Measurements from ENCODE around the gene APEX2. TPM values are rescaled to one million over a fixed set of nuclear protein-coding genes. Genes with fewer than 3 reads are reported as not detected.

APEX2 gene
- total RNA-seq, 8 experiments from 2014 or later, result 2.8 to 24.8 (median 6.8) TPM

DNA sequence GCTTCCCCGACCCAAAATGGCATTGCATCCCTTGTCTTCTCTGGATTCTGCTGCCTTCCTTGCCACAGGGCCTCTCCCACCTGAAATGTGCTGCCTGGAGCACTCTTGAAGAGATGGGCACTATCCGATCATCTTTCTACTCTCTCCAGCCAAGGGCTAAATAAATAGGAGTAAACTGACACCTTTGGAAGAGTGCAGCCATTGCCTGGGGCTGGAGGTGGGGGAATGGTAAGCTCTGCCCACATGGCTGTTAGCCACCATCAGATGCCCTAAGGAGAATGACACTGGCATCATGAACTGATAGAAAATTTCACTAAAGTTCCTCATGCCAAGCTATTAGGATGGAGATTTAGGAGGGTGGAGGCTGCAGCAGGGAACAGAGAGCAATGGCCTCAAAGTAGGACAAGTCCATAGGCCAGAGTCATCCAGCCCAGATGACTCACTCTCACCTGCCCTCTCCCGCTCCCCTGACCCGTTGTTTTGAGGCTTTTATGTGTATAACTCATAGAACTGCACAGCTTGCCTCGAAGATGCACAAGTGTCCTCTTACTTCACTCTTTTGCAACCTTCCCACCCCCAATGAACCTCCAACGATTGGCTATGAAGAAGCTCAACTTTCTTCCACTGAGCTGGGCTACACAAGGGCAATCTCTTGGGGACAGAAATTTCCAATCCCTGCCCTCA is 5.4 kb upstream of the APEX2 start:
- Histone ChIP-seq H3K27ac (no peak overlapping the region), H3K4me1 (replicated peaks in 1 of 2) (peaks cover 0 to 6% of the 10 kb centered on the region in 2 donors), H3K4me3 (no peak overlapping the region)
- ATAC-seq (replicated peaks in 6 of 8), result no peak
- 17 to 80% (median 58%) methylated on average over 1 to 3 of the region's 6 CpGs; no CpG with 5 or more reads in 6 of the 10 experiments for WGBS, 10 experiments
- in situ Hi-C loops (cut with MboI; ENCODE audit: low pct_unique_long_range_greater_than_20kb in 2 of 9, low sequenced_read_pairs in 9 of 9, unreplicated experiment in 9 of 9), result no loop called here

DNA sequence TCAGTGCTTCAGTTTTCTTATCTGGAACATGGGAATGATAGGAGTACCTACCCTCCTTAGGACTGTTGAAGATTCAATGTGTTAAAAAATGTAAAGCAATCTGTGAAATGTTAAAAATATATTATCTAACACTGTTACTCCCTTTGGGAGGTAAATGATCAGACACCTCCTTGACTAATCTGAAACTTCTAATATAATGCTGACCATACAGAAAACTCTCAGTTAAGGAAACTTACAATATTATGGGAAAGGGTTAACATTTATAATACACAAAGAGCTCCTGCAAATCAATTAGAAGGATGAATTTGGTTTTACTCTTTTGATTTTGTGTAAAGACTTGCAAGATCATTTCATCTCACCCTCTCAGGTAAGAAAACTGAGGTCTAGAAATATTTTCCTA is 4.5 kb upstream of the APEX2 start:
- H3K27ac ChIP-seq, result no peak overlapping the region
- in situ Hi-C loops (cut with MboI; ENCODE audit: low pct_unique_long_range_greater_than_20kb in 2 of 9, low sequenced_read_pairs in 9 of 9, unreplicated experiment in 9 of 9), result no loop called here
- no peak overlapping the region for H3K4me3 ChIP-seq
- H3K4me1 ChIP-seq (replicated peaks in 1 of 2), result peaks cover 0 to 6% of the 10 kb centered on the region in 2 donors
- ATAC-seq (replicated peaks in 6 of 8), result no peak

DNA sequence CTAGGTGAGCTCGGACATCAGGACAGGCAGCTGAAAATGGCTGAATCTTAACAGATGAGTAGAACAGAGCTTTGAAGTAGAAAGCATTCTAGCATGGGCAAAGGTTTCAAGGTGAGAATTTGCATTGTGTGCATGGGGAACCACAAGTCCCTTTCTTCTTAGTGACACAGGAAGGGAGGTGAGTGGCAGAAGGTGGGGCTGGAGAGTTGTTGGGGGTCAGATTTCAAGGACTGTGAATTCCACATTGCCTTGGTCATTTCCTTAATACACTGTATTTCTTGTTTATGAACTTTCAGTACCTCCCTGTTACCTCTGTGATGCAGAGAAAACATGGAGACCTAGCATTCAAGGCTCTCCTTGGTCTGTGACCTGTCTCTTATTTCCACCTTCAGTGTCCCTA is 4.1 kb downstream of the APEX2 start:
- in situ Hi-C loops (cut with MboI; ENCODE audit: low pct_unique_long_range_greater_than_20kb in 2 of 9, low sequenced_read_pairs in 9 of 9, unreplicated experiment in 9 of 9), result no loop called here
- WGBS, 10 experiments, result 29% methylated on average over 1 of the region's 1 CpG; no CpG with 5 or more reads in 9 of the 10 experiments
- Histone ChIP-seq H3K27ac (no peak overlapping the region), H3K4me1 (replicated peaks in 1 of 2) (peaks cover 0 to under 1% of the 10 kb centered on the region in 2 donors), H3K4me3 (no peak overlapping the region)
- ATAC-seq (replicated peaks in 6 of 8), result no peak

DNA sequence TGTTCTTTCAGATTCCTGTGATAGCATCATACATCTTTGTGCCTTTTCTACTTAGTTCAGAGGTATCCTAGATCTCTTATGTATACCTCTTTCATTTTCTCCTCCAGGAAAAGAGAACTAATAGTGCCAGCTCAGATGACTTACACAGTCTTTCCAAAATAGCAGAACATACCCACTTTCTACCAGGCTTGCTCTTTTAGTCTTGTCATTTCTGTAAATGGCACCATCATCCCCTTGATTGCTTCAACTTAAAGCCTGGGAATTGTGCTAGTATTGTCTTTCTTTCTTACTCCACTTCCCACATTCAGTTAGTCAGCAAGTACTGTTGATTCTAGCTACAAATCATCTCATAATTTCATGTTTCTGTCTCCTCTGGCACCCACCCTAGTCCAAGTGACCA is 5.1 kb downstream of the APEX2 start:
- Histone ChIP-seq H3K4me3 (no peak overlapping the region), H3K4me1 (replicated peaks in 1 of 2) (no peaks in the 10 kb centered on the region), H3K27ac (no peak overlapping the region)
- no peak for ATAC-seq (replicated peaks in 6 of 8)
- in situ Hi-C loops (cut with MboI; ENCODE audit: low pct_unique_long_range_greater_than_20kb in 2 of 9, low sequenced_read_pairs in 9 of 9, unreplicated experiment in 9 of 9), result no loop called here

DNA sequence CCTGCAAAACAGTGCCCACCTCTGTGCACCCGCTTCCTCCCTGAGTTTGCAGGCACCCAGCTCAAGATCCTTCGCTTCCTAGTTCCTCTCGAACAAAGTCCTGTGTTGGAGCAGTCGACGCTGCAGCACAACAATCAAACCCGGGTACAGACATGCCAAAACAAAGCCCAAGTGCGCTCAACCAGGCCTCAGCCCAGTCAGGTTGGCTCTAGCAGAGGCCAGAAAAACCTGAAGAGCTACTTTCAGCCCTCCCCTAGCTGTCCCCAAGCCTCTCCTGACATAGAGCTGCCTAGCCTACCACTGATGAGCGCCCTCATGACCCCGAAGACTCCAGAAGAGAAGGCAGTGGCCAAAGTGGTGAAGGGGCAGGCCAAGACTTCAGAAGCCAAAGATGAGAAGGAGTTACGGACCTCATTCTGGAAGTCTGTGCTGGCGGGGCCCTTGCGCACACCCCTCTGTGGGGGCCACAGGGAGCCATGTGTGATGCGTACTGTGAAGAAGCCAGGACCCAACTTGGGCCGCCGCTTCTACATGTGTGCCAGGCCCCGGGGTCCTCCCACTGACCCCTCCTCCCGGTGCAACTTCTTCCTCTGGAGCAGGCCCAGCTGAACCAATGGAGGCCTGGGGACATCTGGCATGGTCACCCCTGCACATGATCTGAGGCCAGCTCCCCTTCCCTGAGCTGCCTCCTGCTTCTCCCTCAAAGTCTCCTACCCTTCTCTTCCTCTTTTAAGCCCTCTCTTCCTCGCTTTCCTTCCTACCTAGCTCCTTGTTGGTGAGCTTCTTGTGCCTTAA is 6.9 kb downstream of the APEX2 start:
- Histone ChIP-seq H3K4me3 (no peak overlapping the region), H3K4me1 (replicated peaks in 1 of 2) (no peaks in the 10 kb centered on the region), H3K27ac (no peak overlapping the region)
- in situ Hi-C loops (cut with MboI; ENCODE audit: low pct_unique_long_range_greater_than_20kb in 2 of 9, low sequenced_read_pairs in 9 of 9, unreplicated experiment in 9 of 9), result no loop called here
- WGBS, 10 experiments, result 58 to 93% (median 80%) methylated on average over 3 to 7 of the region's 18 CpGs; no CpG with 5 or more reads in 7 of the 10 experiments
- no peak for ATAC-seq (replicated peaks in 6 of 8)

DNA sequence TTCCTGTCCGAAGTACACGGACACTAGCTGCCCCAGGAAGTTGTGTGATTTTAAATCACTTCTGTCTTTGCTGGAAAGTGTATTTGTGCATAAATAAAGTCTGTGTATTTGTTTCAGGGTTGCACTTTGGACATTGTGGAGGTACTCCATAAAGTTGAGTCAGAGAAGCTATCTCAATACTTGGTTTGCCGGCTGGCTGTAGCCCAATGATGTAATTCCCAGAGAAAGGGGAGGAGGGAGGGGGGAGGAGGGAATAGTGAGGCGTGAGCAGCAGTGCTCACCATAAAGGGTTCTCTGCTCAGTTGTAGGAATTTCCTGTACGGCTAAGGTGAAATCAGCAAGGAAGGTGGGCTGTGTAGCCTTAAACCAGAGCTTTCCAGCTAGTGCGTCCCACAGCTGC is 7.5 kb downstream of the APEX2 start:
- in situ Hi-C loops (cut with MboI; ENCODE audit: low pct_unique_long_range_greater_than_20kb in 2 of 9, low sequenced_read_pairs in 9 of 9, unreplicated experiment in 9 of 9), result no loop called here
- Histone ChIP-seq H3K4me1 (replicated peaks in 1 of 2) (no peaks in the 10 kb centered on the region), H3K27ac (no peak overlapping the region), H3K4me3 (no peak overlapping the region)
- ATAC-seq (replicated peaks in 6 of 8), result peak in 2 of 8 experiments; percentile 18 to 50
- 57 to 100% (median 85%) methylated on average over 1 to 3 of the region's 6 CpGs; no CpG with 5 or more reads in 6 of the 10 experiments for WGBS, 10 experiments

DNA sequence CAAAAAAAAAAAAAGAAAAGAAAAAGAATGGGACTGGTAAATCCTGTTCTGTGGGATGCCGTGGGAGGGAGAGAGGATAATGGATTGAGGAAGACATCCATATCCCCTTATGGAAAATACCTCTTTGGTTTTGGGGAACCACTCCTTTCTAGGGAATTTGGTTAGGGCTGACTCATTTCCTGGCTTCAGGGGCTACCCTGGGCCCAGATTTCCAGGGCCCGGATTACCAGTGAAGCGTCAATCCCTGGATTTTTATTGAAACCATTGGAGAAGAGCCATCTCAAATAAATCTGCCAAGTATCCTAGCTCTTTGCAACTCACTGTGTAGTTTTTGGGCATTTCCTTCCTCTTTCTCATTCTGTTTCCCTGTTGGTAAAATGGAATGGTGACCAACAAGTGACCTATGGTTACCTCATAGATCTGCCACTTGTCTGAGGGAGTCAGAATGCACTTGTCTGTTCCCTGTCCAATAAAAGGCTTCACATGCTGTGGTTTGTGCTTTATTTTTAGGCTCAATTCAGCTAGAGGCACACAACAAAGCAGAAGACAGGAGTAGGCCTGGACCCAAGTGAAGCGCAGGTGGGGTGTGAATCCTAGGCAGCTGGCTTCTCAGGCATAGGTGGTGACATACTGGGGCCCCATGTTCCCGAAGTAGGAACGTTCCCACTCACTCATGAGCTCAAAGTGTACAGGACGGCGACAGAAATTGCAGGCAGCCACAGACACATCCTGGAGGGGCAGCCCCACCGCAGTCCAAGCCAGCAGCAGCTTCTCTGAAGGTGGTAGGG is 8.6 kb downstream of the APEX2 start:
- H3K4me1 ChIP-seq (replicated peaks in 1 of 2), result no peaks in the 10 kb centered on the region
- in situ Hi-C loops (cut with MboI; ENCODE audit: low pct_unique_long_range_greater_than_20kb in 2 of 9, low sequenced_read_pairs in 9 of 9, unreplicated experiment in 9 of 9), result no loop called here
- H3K4me3 ChIP-seq, result no peak overlapping the region
- peak in 2 of 8 experiments; percentile 17 to 29 for ATAC-seq (replicated peaks in 6 of 8)
- H3K27ac ChIP-seq, result no peak overlapping the region
- 21 to 100% (median 80%) methylated on average over 1 to 5 of the region's 9 CpGs; no CpG with 5 or more reads in 5 of the 10 experiments for WGBS, 10 experiments

DNA sequence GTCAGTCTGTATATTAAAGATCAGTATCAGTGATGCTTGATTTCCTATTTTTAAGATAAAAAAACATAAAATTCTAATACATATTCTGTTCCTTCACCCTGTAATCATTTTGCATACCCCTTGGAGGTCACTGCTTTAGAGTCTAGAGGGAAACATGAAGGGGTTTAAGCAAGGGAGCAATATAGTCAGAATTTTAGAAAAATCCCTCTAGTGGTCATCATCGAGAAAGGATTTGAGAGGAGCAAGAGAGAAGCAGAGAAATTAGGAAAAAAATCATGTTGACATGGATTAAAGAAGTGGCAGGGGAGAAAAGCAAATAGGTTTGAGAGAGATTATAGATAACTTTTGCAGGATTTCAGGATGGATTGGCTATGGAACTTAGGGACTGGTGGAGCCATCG is 11.1 kb downstream of the APEX2 start:
- in situ Hi-C loops (cut with MboI; ENCODE audit: low pct_unique_long_range_greater_than_20kb in 2 of 9, low sequenced_read_pairs in 9 of 9, unreplicated experiment in 9 of 9), result no loop called here
- H3K27ac ChIP-seq, result no peak overlapping the region
- WGBS, 10 experiments, result 0 to 44% (median 17%) methylated on average over 1 to 2 of the region's 2 CpGs; no CpG with 5 or more reads in 5 of the 10 experiments
- peak in 2 of 8 experiments; percentile 17 to 47 for ATAC-seq (replicated peaks in 6 of 8)
- no peaks in the 10 kb centered on the region for H3K4me1 ChIP-seq (replicated peaks in 1 of 2)
- H3K4me3 ChIP-seq, result no peak overlapping the region

DNA sequence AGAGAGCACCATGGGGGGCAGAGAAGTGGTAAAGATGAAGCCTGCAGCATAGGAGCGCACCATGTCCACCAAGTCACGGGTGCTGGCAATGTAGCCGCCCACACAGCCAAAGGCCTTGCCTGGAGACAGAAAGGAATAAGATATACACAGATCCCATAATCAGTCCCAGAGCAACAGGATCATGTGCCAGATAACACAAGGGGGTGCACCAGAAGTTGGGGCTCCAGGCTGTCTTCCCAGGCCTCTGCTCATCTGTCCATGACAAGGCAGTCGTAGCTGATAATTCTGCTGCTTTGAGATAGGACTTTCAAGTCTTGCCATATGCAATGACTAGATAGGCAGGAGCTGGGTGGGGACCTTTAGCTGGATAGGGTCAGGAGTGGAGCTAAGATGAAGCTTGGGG is 14.7 kb downstream of the APEX2 start:
- Histone ChIP-seq H3K27ac (no peak overlapping the region), H3K4me1 (replicated peaks in 1 of 2) (no peaks in the 10 kb centered on the region), H3K4me3 (no peak overlapping the region)
- in situ Hi-C loops (cut with MboI; ENCODE audit: low pct_unique_long_range_greater_than_20kb in 2 of 9, low sequenced_read_pairs in 9 of 9, unreplicated experiment in 9 of 9), result no loop called here
- no peak for ATAC-seq (replicated peaks in 6 of 8)
- WGBS, 10 experiments, result no CpG with 5 or more reads among the region's 4 CpGs

DNA sequence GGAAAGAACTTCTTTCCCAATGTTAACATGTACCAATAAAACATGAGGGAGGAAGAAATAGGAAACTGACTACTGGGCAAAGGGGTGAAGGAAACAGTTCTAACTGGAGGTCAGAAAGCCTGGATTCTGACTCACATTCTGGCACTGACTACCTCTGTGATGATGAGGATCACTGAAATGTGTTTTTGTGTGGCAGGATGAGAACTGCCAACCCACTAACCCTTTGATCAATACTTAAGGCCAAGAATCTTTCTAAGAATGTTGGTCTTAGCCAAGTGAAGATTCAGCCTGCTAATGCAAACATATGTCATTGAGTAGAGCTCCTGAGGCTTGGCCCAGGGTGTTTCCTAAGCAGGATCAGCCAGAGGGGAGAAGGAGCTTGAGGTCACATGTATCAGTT is 26.0 kb downstream of the APEX2 start:
- Histone ChIP-seq H3K4me3 (no peak overlapping the region), H3K4me1 (replicated peaks in 1 of 2) (no peaks in the 10 kb centered on the region), H3K27ac (no peak overlapping the region)
- in situ Hi-C loops (cut with MboI; ENCODE audit: low pct_unique_long_range_greater_than_20kb in 2 of 9, low sequenced_read_pairs in 9 of 9, unreplicated experiment in 9 of 9), result no loop called here
- no peak for ATAC-seq (replicated peaks in 6 of 8)

DNA sequence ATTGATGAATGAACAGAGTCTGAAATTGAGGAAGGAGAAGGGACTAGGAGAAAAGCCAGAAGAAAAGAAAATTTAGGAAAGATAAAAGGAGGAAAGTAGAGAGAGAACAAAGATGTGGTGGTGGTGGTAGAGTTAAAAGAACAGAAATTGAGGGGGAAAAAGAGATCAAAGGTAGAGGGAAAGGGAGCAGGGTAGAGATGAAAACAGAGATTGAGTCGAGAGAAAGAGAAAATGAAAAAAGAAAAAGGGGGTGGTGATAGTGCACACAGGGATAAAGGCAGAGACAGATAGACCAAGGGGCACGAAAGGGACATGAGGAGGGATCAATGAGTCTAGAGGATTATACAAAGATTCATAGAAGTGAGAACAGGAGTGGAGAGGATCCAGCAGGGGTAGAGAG is 26.7 kb downstream of the APEX2 start:
- ATAC-seq (replicated peaks in 6 of 8), result no peak
- WGBS, 10 experiments, result 14 to 77% (median 33%) methylated on average over 1 to 2 of the region's 2 CpGs; no CpG with 5 or more reads in 2 of the 10 experiments
- Histone ChIP-seq H3K4me1 (replicated peaks in 1 of 2) (no peaks in the 10 kb centered on the region), H3K4me3 (no peak overlapping the region), H3K27ac (no peak overlapping the region)
- in situ Hi-C loops (cut with MboI; ENCODE audit: low pct_unique_long_range_greater_than_20kb in 2 of 9, low sequenced_read_pairs in 9 of 9, unreplicated experiment in 9 of 9), result no loop called here

DNA sequence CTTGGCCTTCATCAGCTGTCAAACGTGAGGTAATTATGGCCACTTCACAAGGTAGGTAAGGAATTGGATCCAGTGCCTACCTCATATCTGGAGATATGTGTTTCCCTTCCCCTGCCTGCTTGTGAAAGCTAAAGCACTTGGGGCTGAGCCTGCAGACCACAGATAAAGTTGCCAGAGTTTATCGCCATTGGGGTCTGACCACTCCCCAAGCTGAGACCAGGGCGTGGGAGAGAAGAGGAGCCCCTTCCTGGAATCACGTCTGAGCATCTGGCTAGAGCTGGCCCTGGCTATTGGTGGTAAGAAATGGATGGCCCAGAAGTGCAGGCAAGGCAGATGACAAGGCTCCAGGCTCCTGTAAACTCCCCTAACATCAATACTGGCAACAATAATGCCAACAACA is 27.9 kb downstream of the APEX2 start:
- ATAC-seq (replicated peaks in 6 of 8), result no peak
- H3K27ac ChIP-seq, result no peak overlapping the region
- in situ Hi-C loops (cut with MboI; ENCODE audit: low pct_unique_long_range_greater_than_20kb in 2 of 9, low sequenced_read_pairs in 9 of 9, unreplicated experiment in 9 of 9), result no loop called here
- WGBS, 10 experiments, result 21 to 57% methylated on average over 1 to 3 of the region's 4 CpGs; no CpG with 5 or more reads in 8 of the 10 experiments
- no peak overlapping the region for H3K4me3 ChIP-seq
- no peaks in the 10 kb centered on the region for H3K4me1 ChIP-seq (replicated peaks in 1 of 2)

DNA sequence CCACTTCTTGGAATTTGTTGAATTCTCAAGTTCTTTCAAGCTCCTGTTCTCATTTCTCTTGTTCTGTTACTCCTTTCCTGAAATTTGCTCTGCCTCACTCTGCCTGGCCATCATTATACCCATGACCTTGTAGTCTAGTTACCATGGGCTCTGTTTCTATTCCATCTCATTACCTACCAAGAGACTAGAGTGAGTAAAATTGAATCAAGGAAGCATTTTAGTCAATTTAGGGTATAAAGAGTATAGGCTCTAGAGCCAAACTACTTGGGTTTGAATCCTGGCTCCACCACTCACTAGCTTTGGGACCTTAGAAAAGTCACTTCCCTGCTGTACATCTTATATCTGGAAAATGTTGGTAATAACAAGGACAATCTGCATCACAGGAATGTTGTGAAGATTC is 28.4 kb downstream of the APEX2 start:
- Histone ChIP-seq H3K27ac (no peak overlapping the region), H3K4me3 (no peak overlapping the region), H3K4me1 (replicated peaks in 1 of 2) (no peaks in the 10 kb centered on the region)
- in situ Hi-C loops (cut with MboI; ENCODE audit: low pct_unique_long_range_greater_than_20kb in 2 of 9, low sequenced_read_pairs in 9 of 9, unreplicated experiment in 9 of 9), result no loop called here
- ATAC-seq (replicated peaks in 6 of 8), result no peak
